Measurements from ENCODE around the gene UBXN11. TPM values are rescaled to one million over a fixed set of nuclear protein-coding genes. Genes with fewer than 3 reads are reported as not detected.

UBXN11 gene
- polyA plus RNA-seq, 1 of the 3 experiments (the other 2 are of a cell fraction), result 30.6 TPM

GRCh38 chr1:26346274-26347033, 40.0 kb upstream of the UBXN11 start:
- Histone ChIP-seq H3K36me3 (replicated peaks in 1 of 2; ENCODE audit: control insufficient read depth in 1 of 2, insufficient read depth in 2 of 2, low read length in 1 of 2) (no peaks in the 10 kb centered on the region), H3K27ac (ENCODE audit: low read depth in 2 of 2, low read length in 1 of 2) (no peak overlapping the region), H3K4me1 (ENCODE audit: control insufficient read depth in 1 of 2, insufficient read depth in 2 of 2, low read depth in 1 of 2, low read length in 1 of 2) (no peaks in the 10 kb centered on the region), H2AFZ (ENCODE audit: low read depth) (no peak overlapping the region), H3K9me2 (no peaks in the 10 kb centered on the region), H3K9ac (no peak overlapping the region), H3K9me3 (no peaks in the 10 kb centered on the region), H3K27me3 (ENCODE audit: insufficient read depth) (peaks cover 13% of the 10 kb centered on the region; the same call in 1 of the 2 replicates), H3K79me2 (ENCODE audit: insufficient read depth) (no peaks in the 10 kb centered on the region), H3K4me3 (ENCODE audit: low read depth in 2 of 2, low read length in 1 of 2) (no peak overlapping the region), H4K20me1 (ENCODE audit: insufficient read depth) (no peaks in the 10 kb centered on the region), H3F3A (replicated peaks; ENCODE audit: insufficient read depth) (no peaks in the 10 kb centered on the region), H3K4me2 (no peak overlapping the region)
- DNase-seq, result no peak
- TF ChIP-seq USF2 (IDR thresholded peaks at IDR 0.05; ENCODE audit: borderline replicate concordance, low read depth, low read length) (no peak), FOXM1 (IDR thresholded peaks at IDR 0.05; ENCODE audit: low read depth) (no peak), REST (IDR thresholded peaks at IDR 0.05; ENCODE audit: low read depth, low read length) (no peak), GABPA (IDR thresholded peaks at IDR 0.05; ENCODE audit: low read depth) (no peak), RAD21 (IDR thresholded peaks at IDR 0.05; ENCODE audit: low read length) (no peak), NRF1 (IDR thresholded peaks at IDR 0.05; ENCODE audit: low read depth, low read length) (no peak), TEAD4 (IDR thresholded peaks at IDR 0.05; ENCODE audit: borderline replicate concordance, insufficient read depth) (no peak), TAF1 (IDR thresholded peaks at IDR 0.05; ENCODE audit: borderline replicate concordance, low read depth, low read length) (no peak), SMC3 (IDR thresholded peaks at IDR 0.05; ENCODE audit: low read depth, low read length) (no peak)
- ChIA-PET POLR2A (no interaction called here), CTCF (interaction anchor here (1.0 to 11.9 kb wide), 5 partner anchors 17 to 112 kb away, joined by 3 to 99 read pairs (median 10); no protein-coding TSS in a partner anchor)
- WGBS (ENCODE audit: low lambda C conversion rate), result 60% methylated on average over 9 of the region's 10 CpGs

- Histone ChIP-seq H3K4me1 (ENCODE audit: control insufficient read depth in 1 of 2, insufficient read depth in 2 of 2, low read depth in 1 of 2, low read length in 1 of 2) (no peaks in the 10 kb centered on the region), H3K9me3 (no peaks in the 10 kb centered on the region), H3K4me2 (no peak overlapping the region), H3K9ac (no peak overlapping the region), H3K9me2 (no peaks in the 10 kb centered on the region), H2AFZ (ENCODE audit: low read depth) (no peak overlapping the region), H3F3A (replicated peaks; ENCODE audit: insufficient read depth) (no peaks in the 10 kb centered on the region), H3K27ac (ENCODE audit: low read depth in 2 of 2, low read length in 1 of 2) (no peak overlapping the region), H4K20me1 (ENCODE audit: insufficient read depth) (no peaks in the 10 kb centered on the region), H3K36me3 (replicated peaks in 1 of 2; ENCODE audit: control insufficient read depth in 1 of 2, insufficient read depth in 2 of 2, low read length in 1 of 2) (no peaks in the 10 kb centered on the region), H3K4me3 (ENCODE audit: low read depth in 2 of 2, low read length in 1 of 2) (no peak overlapping the region), H3K79me2 (ENCODE audit: insufficient read depth) (no peaks in the 10 kb centered on the region), H3K27me3 (ENCODE audit: insufficient read depth) (peaks cover 13% of the 10 kb centered on the region; the same call in 1 of the 2 replicates)
- POLR2A ChIA-PET, result no interaction called here
- CTCF ChIA-PET, result interaction anchor here (1.0 to 11.9 kb wide), 4 partner anchors 17 to 71 kb away, joined by 4 to 99 read pairs (median 18); no protein-coding TSS in a partner anchor
- DNase-seq, result no peak
- TF ChIP-seq JUND (IDR thresholded peaks at IDR 0.05), result no peak
- TF ChIP-seq FOXJ3 (CRISPR knock-in tag; IDR thresholded peaks at IDR 0.05), result no peak
- TF ChIP-seq NRF1 (IDR thresholded peaks at IDR 0.05; ENCODE audit: low read depth, low read length), result no peak
- no peak for TF ChIP-seq CHD2 (IDR thresholded peaks at IDR 0.05; ENCODE audit: low read length, partially characterized antibody)
- TF ChIP-seq SIN3A (IDR thresholded peaks at IDR 0.05; ENCODE audit: borderline replicate concordance, low read depth, low read length), result no peak
- TF ChIP-seq IRF3 (IDR thresholded peaks at IDR 0.05; ENCODE audit: low read depth, low read length), result no peak
- no peak for TF ChIP-seq TAF1 (IDR thresholded peaks at IDR 0.05; ENCODE audit: borderline replicate concordance, low read depth, low read length)
- no peak for TF ChIP-seq POLR2AphosphoS5 (IDR thresholded peaks at IDR 0.05; ENCODE audit: low read depth, low read length)
- no peak for TF ChIP-seq EZH2phosphoT487 (IDR thresholded peaks at IDR 0.05; ENCODE audit: borderline replicate concordance, low read depth)
- TF ChIP-seq GATA2 (CRISPR knock-in tag; IDR thresholded peaks at IDR 0.05), result no peak
- no CpG with 5 or more reads among the region's 15 CpGs for WGBS (ENCODE audit: low lambda C conversion rate)
These were observed 39.3 kb upstream of the UBXN11 start for GRCh38 chr1:26345718-26346117.
